ENCODE measurements around the gene WIPI1.

DNA sequence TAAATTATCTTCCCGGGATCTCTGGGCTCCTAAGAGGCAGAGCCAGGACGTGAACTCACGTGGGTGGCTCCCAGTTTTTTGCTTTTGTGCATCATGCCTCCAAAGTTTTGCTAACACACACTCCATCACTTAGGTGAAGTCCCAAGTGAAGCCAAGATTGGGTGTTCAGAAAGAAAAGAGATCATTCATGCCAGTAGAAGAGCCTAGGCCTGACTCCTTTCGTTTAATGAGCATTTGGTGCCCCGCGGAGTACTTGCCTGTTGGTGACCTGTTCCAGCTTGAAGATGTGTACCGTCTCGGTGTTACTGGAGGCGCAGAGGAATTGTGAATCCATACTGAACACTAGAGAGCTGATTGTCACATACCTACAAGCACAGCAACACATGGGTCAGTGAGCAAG, 24.1 kb downstream of the WIPI1 start:
- TF ChIP-seq CHD4 (IDR thresholded peaks at IDR 0.05; ENCODE audit: borderline replicate concordance) (no peak), RNF2 (IDR thresholded peaks at IDR 0.05; ENCODE audit: borderline replicate concordance, low read depth) (no peak)
